ENCODE measurements around the gene UBR1. TPM values are rescaled to one million over a fixed set of nuclear protein-coding genes. Genes with fewer than 3 reads are reported as not detected.
"Not testable (repeated sequence)": the region's sequence is repeated elsewhere in the genome, so short reads cannot be mapped to it uniquely, and the experiment has no call there.

The UBR1 gene
- polyA plus RNA-seq, 1 donor from 2014 or later, result 33.5 TPM

GRCh38 chr15:42948898-42949297, 156.9 kb downstream of the UBR1 start:
- H2AFZ ChIP-seq (ENCODE audit: low read depth, low read length); H3K27me3 ChIP-seq (ENCODE audit: insufficient read depth, low read depth, low read length); H3K4me2 ChIP-seq (ENCODE audit: low read length); H3K36me3 ChIP-seq (ENCODE audit: insufficient read depth, low read length); H3K9me2 ChIP-seq (ENCODE audit: insufficient read depth, low read length); H3K9ac ChIP-seq (ENCODE audit: low read length); H3K9me3 ChIP-seq (ENCODE audit: low read length); H3K4me3 ChIP-seq (ENCODE audit: low read length); H4K20me1 ChIP-seq (ENCODE audit: insufficient read depth); H3K79me2 ChIP-seq (replicated peaks; ENCODE audit: insufficient read depth, low read length); H3K27ac ChIP-seq (ENCODE audit: low read length); H3F3A ChIP-seq (ENCODE audit: insufficient read depth, low read length, poor library complexity, severe bottlenecking): not testable (repeated sequence)

- Histone ChIP-seq H3K36me3 (ENCODE audit: insufficient read depth, low read length) (no peaks in the 10 kb centered on the region), H3K27me3 (ENCODE audit: insufficient read depth, low read depth, low read length) (no peaks in the 10 kb centered on the region), H3K79me2 (replicated peaks; ENCODE audit: insufficient read depth, low read length) (no peaks in the 10 kb centered on the region), H2AFZ (ENCODE audit: low read depth, low read length) (no peak overlapping the region), H3K4me3 (ENCODE audit: low read length) (no peak overlapping the region), H3K9me2 (ENCODE audit: insufficient read depth, low read length) (no peaks in the 10 kb centered on the region), H3K9ac (ENCODE audit: low read length) (no peak overlapping the region), H3F3A (ENCODE audit: insufficient read depth, low read length, poor library complexity, severe bottlenecking) (no peaks in the 10 kb centered on the region), H3K9me3 (ENCODE audit: low read length) (no peaks in the 10 kb centered on the region), H3K4me2 (ENCODE audit: low read length) (no peak overlapping the region), H4K20me1 (ENCODE audit: insufficient read depth) (no peaks in the 10 kb centered on the region), H3K27ac (ENCODE audit: low read length) (no peak overlapping the region)
- no peak for TF ChIP-seq SMC3 (conservative IDR thresholded peaks at IDR 0.05; ENCODE audit: poor library complexity)
- no peak for TF ChIP-seq REST (IDR thresholded peaks at IDR 0.05; ENCODE audit: borderline replicate concordance)
- no peak for TF ChIP-seq EZH2 (IDR thresholded peaks at IDR 0.05; ENCODE audit: borderline replicate concordance, insufficient read depth, low read length, poor library complexity, severe bottlenecking)
- TF ChIP-seq RAD21 (conservative IDR thresholded peaks at IDR 0.05), result no peak
- TF ChIP-seq TAF1 (IDR thresholded peaks at IDR 0.05; ENCODE audit: low read depth), result no peak
- TF ChIP-seq CTCF (IDR thresholded peaks at IDR 0.05; ENCODE audit: poor library complexity, severe bottlenecking), result no peak
- TF ChIP-seq POLR2AphosphoS5 (IDR thresholded peaks at IDR 0.05), result no peak
- no peak for TF ChIP-seq MXI1 (conservative IDR thresholded peaks at IDR 0.05; ENCODE audit: poor library complexity, severe bottlenecking)
- no peak for TF ChIP-seq EP300 (conservative IDR thresholded peaks at IDR 0.05; ENCODE audit: poor library complexity, severe bottlenecking)
These were observed 165.3 kb downstream of the UBR1 start for GRCh38 chr15:42940527-42940926.

- Histone ChIP-seq H3K9me3 (ENCODE audit: low read length) (no peaks in the 10 kb centered on the region), H3K79me2 (replicated peaks; ENCODE audit: insufficient read depth, low read length) (no peaks in the 10 kb centered on the region), H3K9ac (ENCODE audit: low read length) (no peak overlapping the region), H3K36me3 (ENCODE audit: insufficient read depth, low read length) (no peaks in the 10 kb centered on the region), H3K27ac (ENCODE audit: low read length) (no peak overlapping the region), H3F3A (ENCODE audit: insufficient read depth, low read length, poor library complexity, severe bottlenecking) (no peaks in the 10 kb centered on the region), H3K4me2 (ENCODE audit: low read length) (no peak overlapping the region), H2AFZ (ENCODE audit: low read depth, low read length) (no peak overlapping the region), H4K20me1 (ENCODE audit: insufficient read depth) (no peaks in the 10 kb centered on the region), H3K9me2 (ENCODE audit: insufficient read depth, low read length) (no peaks in the 10 kb centered on the region), H3K27me3 (ENCODE audit: insufficient read depth, low read depth, low read length) (no peaks in the 10 kb centered on the region), H3K4me3 (ENCODE audit: low read length) (no peak overlapping the region)
- TF ChIP-seq TAF1 (IDR thresholded peaks at IDR 0.05; ENCODE audit: low read depth) (no peak), EP300 (conservative IDR thresholded peaks at IDR 0.05; ENCODE audit: poor library complexity, severe bottlenecking) (no peak), REST (IDR thresholded peaks at IDR 0.05; ENCODE audit: borderline replicate concordance) (no peak), CTCF (IDR thresholded peaks at IDR 0.05; ENCODE audit: poor library complexity, severe bottlenecking) (no peak), EZH2 (IDR thresholded peaks at IDR 0.05; ENCODE audit: borderline replicate concordance, insufficient read depth, low read length, poor library complexity, severe bottlenecking) (no peak), RAD21 (conservative IDR thresholded peaks at IDR 0.05) (no peak), SMC3 (conservative IDR thresholded peaks at IDR 0.05; ENCODE audit: poor library complexity) (no peak), MXI1 (conservative IDR thresholded peaks at IDR 0.05; ENCODE audit: poor library complexity, severe bottlenecking) (no peak), POLR2AphosphoS5 (IDR thresholded peaks at IDR 0.05) (no peak)
These were observed 166.0 kb downstream of the UBR1 start for GRCh38 chr15:42939841-42940240.
